ENCODE measurements around the gene CCDC170.
A peak's percentile ranks its signal among the peaks of the same experiment; 100 is the strongest.
"Not testable (repeated sequence)": the region's sequence is repeated elsewhere in the genome, so short reads cannot be mapped to it uniquely, and the experiment has no call there.

CCDC170 gene

DNA sequence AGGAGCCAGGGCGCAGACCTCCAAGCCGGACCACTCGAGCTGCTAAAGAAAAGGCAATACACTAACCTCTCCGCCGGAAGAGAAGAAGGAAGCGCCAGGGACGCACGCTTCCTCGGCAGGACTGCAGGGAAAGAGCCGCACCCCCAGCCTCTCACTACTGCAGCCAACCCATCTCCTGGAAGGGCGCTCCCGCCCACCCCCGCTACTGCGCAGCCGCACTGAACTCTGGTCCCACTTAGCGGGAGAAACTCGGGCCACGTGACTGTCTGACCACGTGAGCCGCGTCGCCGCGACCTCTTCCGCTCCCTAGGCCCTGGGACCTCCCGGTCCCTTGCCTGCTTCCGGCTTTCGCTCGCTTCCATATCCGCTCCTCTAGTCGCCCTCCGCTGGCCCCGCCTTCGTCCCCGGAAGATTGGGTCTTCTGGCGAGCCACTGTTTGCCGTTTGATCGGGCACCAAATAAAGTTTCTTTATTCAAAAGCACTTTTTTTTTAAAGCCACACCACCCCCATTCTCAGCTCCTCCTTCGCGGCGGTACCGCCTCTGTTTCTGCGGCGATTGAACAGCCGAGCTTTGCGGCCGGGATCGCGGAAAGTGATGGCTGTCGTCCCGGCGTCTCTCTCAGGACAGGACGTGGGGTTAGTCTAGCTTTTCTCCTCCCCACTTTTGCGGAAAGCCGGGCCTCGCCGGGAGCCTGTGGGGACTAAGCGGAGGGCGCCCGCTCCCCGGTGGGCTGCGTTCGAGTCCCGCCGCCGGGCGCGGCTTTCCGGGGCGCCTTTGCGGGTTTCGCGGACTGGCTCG lies 41.7 kb upstream of the CCDC170 start, which contains the start of gene RMND1:
TSS of gene RMND1 (minus strand) at position 177 of the 800 bp plus-strand sequence. CDS start 6,315 bp downstream, outside the sequence.
- H3K27ac Mint-ChIP-seq: peak within 1 kb of the TSS; percentile 80 to 96 (median 91)
- H3K27me3 Mint-ChIP-seq (ENCODE audit: low read depth): no peaks in the 10 kb centered on the region
- TF ChIP-seq, protein P1, sequence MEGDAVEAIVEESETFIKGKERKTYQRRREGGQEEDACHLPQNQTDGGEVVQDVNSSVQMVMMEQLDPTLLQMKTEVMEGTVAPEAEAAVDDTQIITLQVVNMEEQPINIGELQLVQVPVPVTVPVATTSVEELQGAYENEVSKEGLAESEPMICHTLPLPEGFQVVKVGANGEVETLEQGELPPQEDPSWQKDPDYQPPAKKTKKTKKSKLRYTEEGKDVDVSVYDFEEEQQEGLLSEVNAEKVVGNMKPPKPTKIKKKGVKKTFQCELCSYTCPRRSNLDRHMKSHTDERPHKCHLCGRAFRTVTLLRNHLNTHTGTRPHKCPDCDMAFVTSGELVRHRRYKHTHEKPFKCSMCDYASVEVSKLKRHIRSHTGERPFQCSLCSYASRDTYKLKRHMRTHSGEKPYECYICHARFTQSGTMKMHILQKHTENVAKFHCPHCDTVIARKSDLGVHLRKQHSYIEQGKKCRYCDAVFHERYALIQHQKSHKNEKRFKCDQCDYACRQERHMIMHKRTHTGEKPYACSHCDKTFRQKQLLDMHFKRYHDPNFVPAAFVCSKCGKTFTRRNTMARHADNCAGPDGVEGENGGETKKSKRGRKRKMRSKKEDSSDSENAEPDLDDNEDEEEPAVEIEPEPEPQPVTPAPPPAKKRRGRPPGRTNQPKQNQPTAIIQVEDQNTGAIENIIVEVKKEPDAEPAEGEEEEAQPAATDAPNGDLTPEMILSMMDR (IDR thresholded peaks at IDR 0.05; ENCODE audit: unreplicated experiment in 3 of 3): no peak
- H3K9me3 Mint-ChIP-seq: peaks cover 2% of the 10 kb centered on the region
- H3K4me1 Mint-ChIP-seq: peaks cover 28% of the 10 kb centered on the region
- peaks cover 28% of the 10 kb centered on the region for H3K36me3 Mint-ChIP-seq (ENCODE audit: low read depth)
- peak within 1 kb of the TSS; percentile 92 to 97 (median 93) for H3K4me3 Mint-ChIP-seq

DNA sequence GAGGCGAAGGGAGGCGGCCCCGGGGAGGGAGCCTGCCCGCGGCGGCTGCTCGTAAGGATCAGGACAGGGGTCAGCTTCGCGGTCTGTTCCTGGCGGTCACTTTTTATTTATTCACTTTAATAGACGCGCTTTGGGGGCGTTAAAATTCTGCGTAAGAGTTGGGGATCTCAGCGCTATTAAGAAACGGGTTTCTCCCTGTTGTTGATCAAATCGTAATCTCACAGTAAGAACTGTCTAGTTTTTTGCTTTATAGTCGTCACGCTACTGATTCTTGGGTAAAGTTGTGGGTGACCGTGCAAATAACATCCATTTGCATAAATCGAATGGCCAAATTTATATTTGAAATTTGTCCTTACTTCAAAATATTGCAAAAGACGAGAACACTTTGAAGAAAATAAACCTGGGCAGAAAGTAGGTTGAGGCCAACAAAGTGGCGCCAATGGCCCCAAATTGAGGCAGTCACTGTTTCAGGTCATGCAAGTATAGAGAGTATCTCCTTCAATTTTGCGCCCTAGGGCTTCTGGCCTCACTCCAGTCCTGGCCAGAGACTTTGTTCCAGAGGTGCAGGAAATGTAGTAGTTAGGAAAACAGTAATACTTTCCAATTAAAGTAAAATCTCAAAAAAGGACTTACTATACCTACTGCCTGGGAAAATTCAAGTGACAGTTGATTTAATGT lies 40.9 kb upstream of the CCDC170 start:
- TF ChIP-seq, protein P1 (IDR thresholded peaks at IDR 0.05; ENCODE audit: unreplicated experiment in 3 of 3): no peak
- Mint-ChIP-seq H3K36me3 (ENCODE audit: low read depth) (peaks cover 33% of the 10 kb centered on the region), H3K9me3 (peaks cover 2% of the 10 kb centered on the region), H3K27me3 (ENCODE audit: low read depth) (no peaks in the 10 kb centered on the region), H3K4me1 (peaks cover 29% of the 10 kb centered on the region), H3K27ac (peak overlapping the region; percentile 80 to 96 (median 91)), H3K4me3 (peak overlapping the region; percentile 92 to 97 (median 93))

DNA sequence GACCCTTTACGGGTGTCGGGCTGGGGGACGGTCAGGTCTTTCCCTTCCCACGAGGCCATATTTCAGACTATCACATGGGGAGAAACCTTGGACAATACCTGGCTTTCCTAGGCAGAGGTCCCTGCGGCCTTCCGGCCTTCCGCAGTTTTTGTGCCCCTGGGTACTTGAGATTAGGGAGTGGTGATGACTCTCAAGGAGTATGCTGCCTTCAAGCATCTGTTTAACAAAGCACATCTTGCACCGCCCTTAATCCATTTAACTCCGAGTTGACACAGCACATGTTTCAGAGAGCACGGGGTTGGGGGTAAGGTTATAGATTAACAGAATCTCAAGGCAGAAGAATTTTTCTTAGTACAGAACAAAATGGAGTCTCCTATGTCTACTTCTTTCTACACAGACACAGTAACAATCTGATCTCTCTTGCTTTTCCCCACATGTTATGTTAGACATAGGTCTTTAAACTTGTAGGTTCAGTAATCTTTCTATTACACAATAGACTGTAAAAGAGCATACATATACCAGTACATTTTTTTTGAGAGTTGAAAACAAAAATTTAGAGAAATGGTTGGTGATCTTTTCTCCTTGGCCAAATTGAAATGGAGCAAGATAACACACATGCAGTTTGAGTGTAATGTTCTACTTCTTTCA lies 37.9 kb upstream of the CCDC170 start:
- Mint-ChIP-seq H3K36me3 (ENCODE audit: low read depth) (peaks cover 33% of the 10 kb centered on the region), H3K4me1 (peaks cover 29% of the 10 kb centered on the region), H3K4me3 (peak overlapping the region in 2 of 3 experiments; percentile 5 to 18), H3K27ac (peak overlapping the region; percentile 84 to 97 (median 90))
- not testable (repeated sequence) for H3K27me3 Mint-ChIP-seq (ENCODE audit: low read depth); H3K9me3 Mint-ChIP-seq

DNA sequence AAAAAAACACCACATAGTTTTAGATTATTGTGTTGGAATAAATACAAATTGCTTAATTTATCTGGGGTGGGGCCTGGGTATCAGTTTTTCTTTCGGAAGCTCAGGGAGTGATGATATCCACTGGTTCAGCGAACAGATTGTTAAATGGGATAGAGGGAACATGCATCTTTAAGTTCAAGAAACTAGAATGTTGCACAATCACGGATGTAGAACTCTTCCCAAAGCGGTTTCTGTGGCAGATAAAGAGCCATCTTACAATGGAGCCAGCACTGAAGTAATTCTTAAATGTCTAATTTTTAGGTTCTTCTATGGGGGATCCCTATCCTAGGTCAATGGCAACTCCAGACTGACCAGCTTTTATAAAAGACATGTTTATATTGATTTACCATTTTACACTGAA lies 32.1 kb upstream of the CCDC170 start:
- H3K4me3 Mint-ChIP-seq: no peak overlapping the region
- H3K27ac Mint-ChIP-seq: no peak overlapping the region
- peaks cover 6% of the 10 kb centered on the region for H3K4me1 Mint-ChIP-seq
- no peaks in the 10 kb centered on the region for H3K27me3 Mint-ChIP-seq (ENCODE audit: low read depth)
- TF ChIP-seq, protein P1 (IDR thresholded peaks at IDR 0.05; ENCODE audit: unreplicated experiment in 3 of 3): no peak
- H3K36me3 Mint-ChIP-seq (ENCODE audit: low read depth): peaks cover 50% of the 10 kb centered on the region
- H3K9me3 Mint-ChIP-seq: no peaks in the 10 kb centered on the region

DNA sequence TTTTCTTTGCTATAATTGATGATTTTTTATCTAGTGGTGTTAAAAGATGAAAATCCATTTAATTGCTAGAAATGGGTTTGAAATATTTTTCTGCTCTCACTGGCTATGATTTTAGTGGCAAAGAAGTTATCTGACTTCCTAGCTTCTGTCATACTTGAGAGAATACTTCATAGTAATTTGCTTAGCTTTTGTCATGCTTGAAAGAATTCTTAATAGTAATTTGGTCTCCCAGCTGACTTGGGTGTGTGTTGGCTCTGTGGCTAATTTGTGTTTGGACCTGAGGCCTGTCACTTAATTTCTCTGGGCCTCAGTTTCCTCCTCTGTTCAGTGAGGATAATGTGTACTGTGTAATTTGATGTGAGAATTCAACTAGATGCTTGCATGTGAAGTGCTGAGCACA lies 29.1 kb upstream of the CCDC170 start:
- TF ChIP-seq, protein P1 (IDR thresholded peaks at IDR 0.05; ENCODE audit: unreplicated experiment in 3 of 3): no peak
- no peaks in the 10 kb centered on the region for H3K9me3 Mint-ChIP-seq
- H3K27ac Mint-ChIP-seq: no peak overlapping the region
- H3K36me3 Mint-ChIP-seq (ENCODE audit: low read depth): peaks cover 46% of the 10 kb centered on the region
- H3K27me3 Mint-ChIP-seq (ENCODE audit: low read depth): no peaks in the 10 kb centered on the region
- H3K4me1 Mint-ChIP-seq: no peaks in the 10 kb centered on the region
- no peak overlapping the region for H3K4me3 Mint-ChIP-seq
